Hepatocyte (in vitro differentiated cells): ENCODE data around the gene AP5Z1. TPM values are rescaled to one million over a fixed set of nuclear protein-coding genes. Genes with fewer than 3 reads are reported as not detected.

Experiments used
- DNase-seq: peaks from one replicate; pipeline ENCODE4 v3.0.0-alpha.2; 2016; ENCODE audit warnings: low spot score
- H2AFZ ChIP-seq: fragments of 200-600 bp; sonication (generic); 2 replicates; pipeline ENCODE4 v1.6.0; 2016; ENCODE audit warnings: antibody characterized with exemption, mild to moderate bottlenecking
- H3K27ac ChIP-seq: fragments of 200-600 bp; sonication (generic); 2 replicates; pipeline ENCODE4 v1.5.1; 2016; ENCODE audit warnings: mild to moderate bottlenecking
- H3K27me3 ChIP-seq: fragments of 200-600 bp; sonication (generic); 2 replicates; pipeline ENCODE4 v1.6.1; 2016
- H3K36me3 ChIP-seq: fragments of 200-600 bp; sonication (generic); replicated peaks from 2 replicates; pipeline ENCODE4 v1.5.1; 2016; ENCODE audit warnings: low read depth; ENCODE audit not compliant: insufficient read depth
- H3K4me1 ChIP-seq: fragments of 200-600 bp; sonication (generic); 2 replicates; pipeline ENCODE4 v1.5.1; 2016; ENCODE audit warnings: mild to moderate bottlenecking, moderate library complexity; ENCODE audit not compliant: insufficient read depth
- H3K4me2 ChIP-seq: fragments of 200-600 bp; sonication (generic); 2 replicates; pipeline ENCODE4 v1.6.0; 2016
- H3K4me3 ChIP-seq: fragments of 200-600 bp; sonication (generic); 2 replicates; pipeline ENCODE4 v1.5.1; 2016; ENCODE audit warnings: mild to moderate bottlenecking
- H3K79me2 ChIP-seq: fragments of 200-600 bp; sonication (generic); 2 replicates; pipeline ENCODE4 v1.6.0; 2017; ENCODE audit warnings: mild to moderate bottlenecking
- H3K9me2 ChIP-seq: fragments of 200-600 bp; sonication (generic); replicated peaks from 2 replicates; pipeline ENCODE4 v1.6.0; 2017; ENCODE audit warnings: mild to moderate bottlenecking; ENCODE audit not compliant: insufficient read depth
- H3K9me3 ChIP-seq: fragments of 200-600 bp; sonication (generic); 2 replicates; pipeline ENCODE4 v1.5.1; 2016; ENCODE audit warnings: low read depth, mild to moderate bottlenecking
- H4K20me1 ChIP-seq: fragments of 200-600 bp; sonication (generic); 2 replicates; pipeline ENCODE4 v1.6.0; 2016; ENCODE audit warnings: mild to moderate bottlenecking; ENCODE audit not compliant: insufficient read depth, poor library complexity, severe bottlenecking
- CTCF ChIP-seq: fragments of 200-600 bp; sonication (generic); IDR thresholded peaks from 2 replicates; pipeline ENCODE4 v1.5.1; 2016; ENCODE audit warnings: antibody characterized with exemption, mild to moderate bottlenecking; ENCODE audit not compliant: poor library complexity
- EZH2 ChIP-seq: fragments of 200-600 bp; sonication (generic); IDR thresholded peaks from 2 replicates; pipeline ENCODE4 v1.6.1; 2016; ENCODE audit warnings: antibody characterized with exemption, mild to moderate bottlenecking, borderline replicate concordance
- EZH2phosphoT487 ChIP-seq: fragments of 200-600 bp; sonication (generic); IDR thresholded peaks from one replicate; pipeline ENCODE4 v1.6.1; 2018; ENCODE audit warnings: antibody characterized with exemption, mild to moderate bottlenecking, low read depth, moderate library complexity; ENCODE audit not compliant: unreplicated experiment, severe bottlenecking
- WGBS: methylation state at CpG from one replicate; pipeline ENCODE4 v1.1.6; 2016; ENCODE audit warnings: low lambda C conversion rate; ENCODE audit errors: missing lambda C conversion rate; 5-methylcytosine and 5-hydroxymethylcytosine counted together
- polyA plus RNA-seq: library from polyadenylated mRNA; unstranded; fragments of >200 nt; fragmentation: Nextera tagmentation; extraction: Ambion mirVana; gene quantifications from 2 replicates; pipeline ENCODE4 v1.2.1, GENCODE V29; 2016
- total RNA-seq: library from RNA; depleted of rRNA; stranded (reverse); fragments of >200 nt; gene quantifications from 2 replicates; pipeline ENCODE4 v1.2.3, GENCODE V29; 2014

The AP5Z1 gene
- total and polyA plus RNA-seq, 2 experiments from 2014 or later: 33.9 to 60.3 TPM

GRCh38 chr7:4762121-4763055 lies 13.0 kb upstream of the AP5Z1 start:
- H4K20me1 ChIP-seq: no peaks in the 10 kb centered on the region

GRCh38 chr7:4763091-4763793 lies 12.2 kb upstream of the AP5Z1 start:
- TF ChIP-seq CTCF (no peak), EZH2 (no peak), EZH2phosphoT487 (no peak)
- WGBS: 97% methylated on average over 32 of the region's 32 CpGs

More at GRCh38 chr7:4762121-4763055, 13.0 kb upstream of the AP5Z1 start:
- no peaks in the 10 kb centered on the region for H3K4me1 ChIP-seq
- no peaks in the 10 kb centered on the region for H3K9me3 ChIP-seq
- no peaks in the 10 kb centered on the region for H3K9me2 ChIP-seq
- DNase-seq: no peak
- WGBS: 98% methylated on average over 51 of the region's 54 CpGs
- TF ChIP-seq EZH2phosphoT487 (no peak), CTCF (no peak), EZH2 (no peak)
- no peak overlapping the region for H3K27ac ChIP-seq
- H3K4me2 ChIP-seq: no peak overlapping the region
- H2AFZ ChIP-seq: no peak overlapping the region
- no peak overlapping the region for H3K4me3 ChIP-seq
- no peaks in the 10 kb centered on the region for H3K27me3 ChIP-seq
- H3K79me2 ChIP-seq: no peaks in the 10 kb centered on the region
- no peaks in the 10 kb centered on the region for H3K36me3 ChIP-seq

GRCh38 chr7:4763794-4764185 lies 11.6 kb upstream of the AP5Z1 start:
- Histone ChIP-seq H3K27ac (no peak overlapping the region), H3K9me2 (no peaks in the 10 kb centered on the region), H3K36me3 (no peaks in the 10 kb centered on the region), H4K20me1 (no peaks in the 10 kb centered on the region), H3K9me3 (no peaks in the 10 kb centered on the region), H2AFZ (no peak overlapping the region), H3K79me2 (peaks cover 3% of the 10 kb centered on the region), H3K27me3 (no peaks in the 10 kb centered on the region), H3K4me3 (no peak overlapping the region), H3K4me2 (no peak overlapping the region), H3K4me1 (no peaks in the 10 kb centered on the region)
- 97% methylated on average over 21 of the region's 21 CpGs for WGBS
- TF ChIP-seq EZH2 (no peak), CTCF (no peak), EZH2phosphoT487 (no peak)
- no peak for DNase-seq

More at GRCh38 chr7:4763091-4763793, 12.2 kb upstream of the AP5Z1 start:
- no peak overlapping the region for H3K4me2 ChIP-seq
- H3K4me1 ChIP-seq: no peaks in the 10 kb centered on the region
- H4K20me1 ChIP-seq: no peaks in the 10 kb centered on the region
- no peak overlapping the region for H3K4me3 ChIP-seq
- H3K9me2 ChIP-seq: no peaks in the 10 kb centered on the region
- no peaks in the 10 kb centered on the region for H3K36me3 ChIP-seq
- H3K27ac ChIP-seq: no peak overlapping the region
- no peaks in the 10 kb centered on the region for H3K79me2 ChIP-seq
- H3K9me3 ChIP-seq: no peaks in the 10 kb centered on the region
- no peak for DNase-seq
- no peaks in the 10 kb centered on the region for H3K27me3 ChIP-seq
- H2AFZ ChIP-seq: no peak overlapping the region
